ENCODE results near the gene MT1F. TPM values are rescaled to one million over a fixed set of nuclear protein-coding genes. Genes with fewer than 3 reads are reported as not detected.
"Not testable (repeated sequence)": the region's sequence is repeated elsewhere in the genome, so short reads cannot be mapped to it uniquely, and the experiment has no call there.

The MT1F gene
- 2.3 TPM for polyA plus RNA-seq (2013, experiment 1 of 2; ENCODE audit: insufficient read length)
- 1.8 TPM for polyA plus RNA-seq (2013, experiment 2 of 2; ENCODE audit: insufficient read length)

DNA sequence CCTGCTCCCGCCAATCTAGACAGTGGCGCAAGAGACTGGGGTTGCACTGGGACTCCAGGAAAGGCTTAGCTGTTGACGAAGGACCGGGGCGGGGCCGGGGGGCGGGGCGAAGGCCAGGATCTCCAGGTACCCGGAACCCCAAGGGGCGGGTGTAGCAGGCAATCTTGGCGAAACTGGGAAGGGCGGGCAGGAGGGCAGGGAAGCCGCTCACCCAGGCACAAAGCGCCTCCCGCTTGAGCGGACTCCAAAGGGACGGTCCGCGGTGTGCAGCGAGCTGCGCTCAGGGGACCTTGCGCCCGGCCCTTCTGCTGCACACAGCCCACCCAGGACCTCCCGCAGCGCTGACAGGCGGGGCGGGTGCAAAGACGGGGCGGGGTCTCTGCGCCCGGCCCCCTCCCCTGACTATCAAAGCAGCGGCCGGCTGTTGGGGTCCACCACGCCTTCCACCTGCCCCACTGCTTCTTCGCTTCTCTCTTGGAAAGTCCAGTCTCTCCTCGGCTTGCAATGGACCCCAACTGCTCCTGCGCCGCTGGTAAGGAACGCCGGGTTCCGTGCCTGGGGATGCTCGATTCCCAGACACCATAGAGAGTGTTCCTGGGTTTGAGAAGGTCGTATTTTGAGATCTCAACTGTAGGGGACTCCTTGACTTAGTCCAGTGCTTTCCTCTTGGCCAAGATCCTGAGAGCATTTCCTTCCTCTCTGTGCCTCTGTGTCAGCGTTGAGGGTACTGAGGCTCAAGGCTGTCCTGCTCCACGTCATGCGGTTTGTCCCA lies at the start of gene MT1F:
Gene MT1F, plus strand, starts transcription at position 405 of the 772 bp plus-strand sequence. Its CDS starts 100 bp downstream, at position 505.
- DNase-seq = peak; percentile 18

DNA sequence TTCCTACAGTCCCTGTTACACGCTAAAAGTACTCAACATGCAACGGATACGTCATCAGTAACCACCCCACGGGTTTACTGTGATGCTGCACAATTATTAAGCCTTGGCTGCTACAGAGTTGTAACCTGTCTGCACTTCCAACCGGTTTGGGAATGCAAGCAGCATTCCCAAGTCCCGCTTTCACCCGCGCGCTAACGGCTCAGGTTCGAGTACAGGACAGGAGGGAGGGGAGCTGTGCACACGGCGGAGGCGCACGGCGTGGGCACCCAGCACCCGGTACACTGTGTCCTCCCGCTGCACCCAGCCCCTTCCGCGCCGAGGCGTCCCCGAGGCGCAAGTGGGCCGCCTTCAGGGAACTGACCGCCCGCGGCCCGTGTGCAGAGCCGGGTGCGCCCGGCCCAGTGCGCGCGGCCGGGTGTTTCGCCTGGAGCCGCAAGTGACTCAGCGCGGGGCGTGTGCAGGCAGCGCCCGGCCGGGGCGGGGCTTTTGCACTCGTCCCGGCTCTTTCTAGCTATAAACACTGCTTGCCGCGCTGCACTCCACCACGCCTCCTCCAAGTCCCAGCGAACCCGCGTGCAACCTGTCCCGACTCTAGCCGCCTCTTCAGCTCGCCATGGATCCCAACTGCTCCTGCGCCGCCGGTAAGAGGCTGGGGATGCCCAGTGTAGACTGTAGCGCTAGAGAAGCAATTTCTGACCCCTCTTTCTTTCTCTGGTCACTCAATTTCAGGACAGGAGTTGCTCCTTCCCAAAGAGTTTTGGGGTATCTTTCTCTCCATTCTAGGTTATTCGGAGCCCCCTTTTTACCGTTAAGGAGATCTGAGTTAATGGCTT lies 49.5 kb upstream of the MT1F start, which contains the start of gene MT2A:
Gene MT2A, plus strand, starts transcription at position 542 of the 833 bp plus-strand sequence. Its CDS starts 72 bp downstream, at position 614.
- DNase-seq = peak; percentile 96

DNA sequence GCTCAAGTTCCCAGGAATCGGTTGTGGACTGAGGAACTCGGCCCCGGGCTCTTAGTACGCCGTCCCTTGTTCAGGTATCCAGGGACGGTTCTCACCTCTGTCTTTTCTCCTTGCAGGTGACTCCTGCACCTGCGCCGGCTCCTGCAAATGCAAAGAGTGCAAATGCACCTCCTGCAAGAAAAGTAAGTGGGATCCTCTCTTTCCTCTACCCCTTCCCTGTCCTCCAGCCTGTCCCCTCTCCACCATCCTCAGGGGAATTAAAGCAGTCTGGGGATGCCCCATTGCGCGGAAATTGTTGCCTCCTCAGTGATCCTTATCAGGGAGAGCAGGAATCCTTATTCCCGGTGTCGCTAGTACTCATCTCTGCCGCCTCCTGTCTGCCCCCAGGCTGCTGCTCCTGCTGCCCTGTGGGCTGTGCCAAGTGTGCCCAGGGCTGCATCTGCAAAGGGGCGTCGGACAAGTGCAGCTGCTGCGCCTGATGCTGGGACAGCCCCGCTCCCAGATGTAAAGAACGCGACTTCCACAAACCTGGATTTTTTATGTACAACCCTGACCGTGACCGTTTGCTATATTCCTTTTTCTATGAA lies 48.8 kb upstream of the MT1F start:
- DNase-seq = no peak

DNA sequence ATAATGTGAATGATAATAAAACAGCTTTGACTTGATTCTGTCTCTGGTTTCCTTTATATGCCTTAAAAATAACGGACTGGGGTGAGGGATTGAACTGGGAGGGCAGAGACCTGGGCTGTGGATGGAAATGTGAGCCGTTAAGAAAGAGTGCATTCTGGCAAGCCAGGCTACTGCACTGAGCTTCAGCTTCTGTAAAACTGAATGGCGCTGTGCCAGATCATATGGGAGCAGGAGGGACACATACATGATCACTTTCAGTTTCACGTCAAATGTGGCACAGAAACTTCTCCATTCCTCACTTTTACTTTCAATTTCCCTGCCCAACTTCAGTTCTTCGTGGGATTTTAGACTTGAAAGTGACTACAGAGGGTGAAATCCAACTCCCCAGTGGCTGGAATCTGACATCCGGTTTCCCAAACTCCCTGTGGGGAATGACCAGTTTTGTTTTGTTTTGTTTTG lies 48.3 kb upstream of the MT1F start:
- peak; percentile 89 for DNase-seq

DNA sequence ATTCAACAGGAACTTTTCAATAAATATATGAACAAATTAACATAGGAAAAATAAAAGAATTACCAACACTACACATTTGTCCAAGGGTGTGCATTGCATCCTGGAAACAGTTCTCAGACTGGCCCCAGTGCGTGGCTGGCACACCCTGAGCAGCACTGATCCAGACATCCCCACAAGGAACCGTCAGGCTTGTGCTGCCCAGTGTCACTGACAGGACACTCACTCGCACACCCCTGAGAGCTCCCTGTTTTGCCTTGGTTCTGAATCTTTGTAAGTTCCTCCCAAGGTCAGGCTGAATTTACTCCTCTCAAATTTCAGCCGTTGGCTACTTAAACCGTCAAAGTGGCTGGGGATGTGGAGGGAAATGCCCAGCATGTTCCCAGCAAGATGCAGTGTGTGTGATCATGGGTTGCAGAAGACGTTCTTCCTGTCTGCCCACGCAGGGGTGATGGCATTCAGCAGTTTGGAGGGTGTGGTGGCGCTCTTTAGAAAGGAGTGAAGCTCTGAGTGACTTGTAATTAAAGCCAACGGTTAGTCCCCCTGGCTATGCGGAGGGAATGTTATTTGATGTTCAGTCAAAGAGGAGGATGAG lies 47.6 kb upstream of the MT1F start:
- peak; percentile 63 for DNase-seq

DNA sequence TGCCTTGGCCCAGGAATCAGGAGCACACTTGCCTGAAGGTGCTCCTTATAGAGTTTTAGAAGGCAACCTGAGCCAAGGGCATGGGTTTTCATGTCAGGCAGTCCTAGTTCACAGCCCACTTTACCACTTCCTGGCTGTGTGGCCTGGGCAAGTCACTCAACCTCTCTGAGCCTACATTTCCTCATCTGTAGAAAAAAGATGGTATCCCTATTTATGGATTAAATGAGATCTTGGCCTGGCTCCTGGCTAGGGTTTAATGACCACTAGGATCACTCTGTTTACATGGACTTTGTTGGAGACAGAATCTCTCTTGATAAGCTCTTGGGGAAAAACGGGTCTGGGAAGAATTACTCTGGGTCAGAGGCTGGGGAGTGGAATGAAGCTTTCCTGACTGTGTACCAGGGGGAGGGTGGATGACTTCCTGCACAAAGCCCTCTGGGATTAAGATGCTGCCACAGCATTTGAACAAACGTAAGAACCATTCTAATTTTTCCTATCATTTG lies 47.1 kb upstream of the MT1F start:
- peak; percentile 23 for DNase-seq

DNA sequence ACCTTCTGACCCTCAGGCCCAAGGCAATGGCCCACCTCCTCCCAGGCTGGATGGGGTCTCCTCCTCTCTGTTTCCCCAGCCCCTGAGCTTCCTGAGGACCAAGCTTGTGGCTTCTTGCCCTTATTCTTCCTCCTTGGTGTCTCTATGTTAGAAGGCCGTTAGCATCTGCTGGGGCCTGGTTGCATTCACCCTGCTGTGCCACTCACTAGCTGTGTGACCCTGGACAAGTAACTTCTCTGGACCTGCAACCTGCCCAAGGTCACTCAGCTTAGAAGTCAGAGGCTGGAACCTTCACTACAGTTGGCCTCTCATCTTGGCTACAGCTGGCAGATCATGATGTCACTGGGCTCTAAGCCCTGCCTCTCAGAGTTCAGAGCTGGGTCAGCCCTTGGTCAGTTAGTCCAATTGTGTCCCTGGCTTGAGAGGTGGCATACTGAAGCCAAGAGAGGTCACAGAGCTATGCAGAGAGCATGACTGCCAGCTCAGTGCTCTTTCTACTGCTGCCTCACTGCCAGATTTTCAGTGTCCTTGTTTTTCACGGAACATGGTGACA lies 46.4 kb upstream of the MT1F start:
- no peak for DNase-seq

DNA sequence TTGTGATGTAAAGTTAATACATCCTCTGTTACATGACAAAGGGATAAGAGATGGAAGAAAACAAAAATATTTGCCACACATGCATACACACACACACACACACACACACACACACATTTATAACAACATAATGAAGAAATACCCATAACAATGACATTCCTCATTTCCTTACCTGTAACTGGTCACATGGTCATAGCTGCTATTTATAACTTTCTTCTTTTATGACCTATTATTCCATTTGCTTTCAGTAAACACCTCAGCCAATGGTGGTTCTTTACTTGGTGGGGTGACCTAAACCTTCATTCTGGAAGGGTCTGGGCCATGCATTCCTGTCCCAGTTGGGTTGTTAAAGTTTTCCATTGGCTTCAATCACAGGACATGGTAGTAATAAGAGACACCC lies 44.1 kb upstream of the MT1F start:
- no peak for DNase-seq

DNA sequence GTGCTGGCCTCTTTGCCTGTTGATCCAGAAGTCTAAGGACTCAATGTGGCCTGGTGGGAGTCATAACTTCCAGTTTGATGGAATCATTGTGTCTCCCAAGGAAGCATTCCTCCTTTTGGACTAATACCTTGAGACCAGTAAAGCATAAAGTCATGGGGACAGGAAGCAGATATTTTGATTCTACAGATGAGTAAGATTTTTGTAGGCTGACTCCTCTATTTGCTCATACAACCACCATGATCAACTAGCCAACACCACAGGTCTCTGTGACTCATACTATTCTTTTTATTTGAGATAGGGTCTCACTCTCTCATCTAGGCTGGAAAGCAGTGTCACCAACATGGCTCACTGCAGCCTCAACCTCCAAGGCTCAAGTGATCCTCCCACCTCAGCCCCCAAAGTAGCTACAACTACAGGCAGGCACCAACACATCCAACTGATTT lies 43.2 kb upstream of the MT1F start:
- peak; percentile 75 for DNase-seq

DNA sequence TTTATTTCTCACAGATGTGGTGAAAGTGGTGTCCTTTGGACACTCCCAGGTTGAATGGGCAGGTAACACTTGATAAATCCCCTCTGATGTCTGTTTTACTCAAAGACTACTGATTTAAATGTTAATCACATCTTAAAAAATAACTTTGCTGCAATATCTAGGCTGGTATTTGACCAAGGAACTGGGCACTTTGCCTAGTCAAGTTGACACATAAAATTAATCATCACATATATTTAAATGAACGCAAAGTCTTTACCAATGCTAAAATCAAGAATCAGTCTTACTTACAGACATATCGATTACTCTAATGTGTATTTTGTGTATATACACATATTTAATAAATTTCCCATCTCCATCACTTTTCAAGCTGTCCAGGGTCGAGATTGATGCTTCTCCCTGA lies 42.4 kb upstream of the MT1F start:
- DNase-seq = peak; percentile 54

DNA sequence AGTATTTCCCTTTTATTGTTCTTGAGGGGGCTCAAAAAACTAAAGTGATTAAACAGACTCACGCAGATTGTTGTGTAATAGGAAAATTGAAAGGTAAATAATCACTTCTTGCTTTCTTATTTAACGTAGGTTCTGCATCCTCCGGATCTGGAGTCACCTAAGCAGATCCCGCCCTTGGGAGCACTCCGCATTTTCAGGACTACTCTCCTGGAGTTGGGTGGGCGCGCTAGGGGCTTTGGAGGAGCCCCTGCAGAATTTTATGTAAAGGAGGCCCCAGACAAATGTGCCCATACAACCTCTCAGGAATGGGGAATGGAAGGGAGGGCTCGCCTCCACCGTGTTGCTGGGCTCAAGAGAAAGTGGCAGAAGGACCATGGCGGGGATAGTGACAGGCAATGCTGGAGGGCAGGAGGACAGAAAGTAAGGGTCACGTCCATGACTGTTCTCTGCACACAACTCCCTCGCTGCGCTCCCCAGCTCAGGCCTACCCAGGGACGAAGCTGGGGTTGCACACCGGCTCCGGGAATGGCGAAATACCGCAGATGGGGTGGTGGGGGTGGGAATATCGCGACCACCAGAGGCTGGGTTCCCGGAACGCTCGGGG lies 41.0 kb upstream of the MT1F start:
- no peak for DNase-seq

DNA sequence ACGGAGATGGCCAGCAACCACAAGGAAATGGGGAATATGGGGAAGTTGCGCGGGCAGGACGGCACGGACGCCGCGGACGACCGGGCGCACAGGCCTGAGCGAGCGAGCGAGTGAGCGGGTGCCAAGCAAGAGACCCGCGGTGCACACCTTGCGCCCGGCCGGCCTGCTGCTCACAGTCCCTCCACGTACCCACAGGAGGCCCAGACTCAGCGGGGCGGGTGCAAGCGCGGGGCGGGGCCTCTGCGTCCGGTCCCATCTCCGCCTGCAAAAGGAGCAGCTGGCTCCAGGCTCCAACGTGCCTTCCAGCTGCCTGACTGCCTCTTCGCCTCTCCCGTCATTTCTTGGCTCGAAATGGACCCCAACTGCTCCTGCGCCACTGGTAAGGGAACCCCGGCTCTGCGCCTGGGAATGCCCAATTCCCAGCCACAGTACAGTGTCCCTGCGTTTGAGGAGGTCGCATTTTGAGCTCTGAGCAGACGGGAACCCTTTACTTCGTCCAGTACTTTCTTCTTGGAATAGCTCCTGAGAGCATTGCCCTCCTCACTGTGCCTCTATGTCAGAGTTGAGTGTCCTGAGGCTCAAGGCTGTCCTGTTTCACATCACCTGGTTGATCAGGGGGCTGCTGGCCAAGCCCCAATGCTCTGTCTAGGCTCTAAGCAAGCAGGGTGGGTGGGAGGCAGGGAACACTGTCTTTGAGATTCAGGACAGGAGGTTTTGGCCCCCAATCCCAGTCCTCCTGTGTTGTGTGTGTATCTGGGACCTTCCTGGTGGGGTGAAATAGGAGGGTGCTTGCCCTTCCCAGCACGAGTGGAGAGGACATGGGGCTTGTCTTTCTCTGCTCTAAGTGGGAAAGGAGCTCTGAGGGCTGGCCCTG lies 40.3 kb upstream of the MT1F start:
- DNase-seq = peak; percentile 40

DNA sequence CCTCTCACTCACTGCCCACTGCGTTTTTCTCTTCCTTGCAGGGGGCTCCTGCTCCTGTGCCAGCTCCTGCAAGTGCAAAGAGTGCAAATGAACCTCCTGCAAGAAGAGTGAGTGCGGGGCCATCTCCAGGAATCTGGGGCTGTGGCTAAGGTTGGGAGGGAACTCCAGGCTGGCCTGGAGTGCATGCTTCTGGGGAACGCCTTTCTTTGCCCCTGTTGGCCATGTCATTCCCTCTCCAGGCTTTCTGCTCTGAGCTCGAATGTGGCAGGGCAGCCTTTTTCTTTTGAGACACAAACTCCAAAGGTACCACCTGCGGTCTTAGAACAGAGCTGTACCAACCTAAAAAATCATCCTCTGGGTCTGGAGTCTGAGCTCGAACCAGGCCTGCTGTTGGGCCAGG lies 39.6 kb upstream of the MT1F start:
- DNase-seq = no peak

DNA sequence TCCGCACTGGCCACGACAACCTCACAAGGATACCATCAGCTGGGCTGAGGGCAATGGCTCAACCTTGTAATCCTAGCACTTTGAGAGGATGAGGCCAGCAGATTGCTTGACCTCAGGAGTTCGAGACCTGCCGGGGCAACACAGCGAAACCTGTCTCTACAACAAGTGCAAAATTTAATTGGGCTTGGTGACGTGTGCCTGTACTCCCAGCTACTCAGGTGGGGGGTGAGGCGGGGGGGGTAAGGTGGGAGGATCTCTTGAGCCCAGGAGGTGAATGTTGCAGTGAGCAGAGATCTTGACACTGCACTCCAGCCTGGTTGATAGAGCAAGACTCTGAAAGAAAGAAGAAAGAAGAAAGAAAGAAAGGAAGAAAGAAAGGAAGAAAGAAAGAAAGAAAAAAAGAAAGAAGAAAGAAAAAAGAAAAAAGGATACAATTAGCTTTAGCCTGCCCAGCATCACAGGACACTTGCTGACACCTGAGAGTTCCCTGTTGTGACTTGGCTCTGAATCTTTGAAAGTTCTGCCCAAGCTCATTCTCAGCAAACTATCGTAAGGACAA lies 37.3 kb upstream of the MT1F start:
- DNase-seq = no peak

DNA sequence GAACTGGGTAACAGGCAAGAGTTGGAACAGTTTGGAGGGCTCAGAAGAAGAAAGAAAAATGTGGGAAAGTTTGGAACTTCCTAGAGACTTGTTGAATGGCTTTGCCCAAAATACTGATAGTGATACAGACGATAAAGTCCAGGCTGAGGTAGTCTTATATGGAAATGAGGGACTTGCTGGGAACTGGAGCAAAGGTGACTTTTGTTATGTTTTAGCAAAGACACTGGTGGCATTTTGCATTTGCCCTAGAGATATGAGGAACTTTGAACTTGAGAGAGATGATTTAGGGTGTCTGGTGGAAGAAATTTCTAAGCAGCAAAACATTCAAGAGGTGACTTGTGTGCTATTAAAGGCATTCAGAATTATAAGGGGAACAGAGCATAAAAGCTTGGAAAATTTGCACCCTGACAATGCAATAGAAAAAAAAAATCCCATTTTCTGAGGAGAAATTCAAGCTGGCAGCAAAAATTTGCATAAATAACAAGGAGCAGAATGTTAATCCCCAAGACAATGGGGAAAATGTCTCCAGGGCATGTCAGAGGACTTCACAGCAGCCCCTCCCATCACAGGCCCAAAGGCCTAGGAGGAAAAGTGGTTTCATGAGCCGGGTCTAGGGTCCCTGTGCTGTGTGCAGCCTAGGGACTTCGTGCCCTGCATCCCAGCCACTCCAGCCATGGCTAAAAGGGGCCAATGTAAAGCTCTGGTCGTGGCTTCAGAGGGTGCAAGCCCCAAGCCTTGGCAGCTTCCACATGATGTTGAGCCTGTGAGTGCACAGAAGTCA lies 35.9 kb upstream of the MT1F start:
- not testable (repeated sequence) for DNase-seq

DNA sequence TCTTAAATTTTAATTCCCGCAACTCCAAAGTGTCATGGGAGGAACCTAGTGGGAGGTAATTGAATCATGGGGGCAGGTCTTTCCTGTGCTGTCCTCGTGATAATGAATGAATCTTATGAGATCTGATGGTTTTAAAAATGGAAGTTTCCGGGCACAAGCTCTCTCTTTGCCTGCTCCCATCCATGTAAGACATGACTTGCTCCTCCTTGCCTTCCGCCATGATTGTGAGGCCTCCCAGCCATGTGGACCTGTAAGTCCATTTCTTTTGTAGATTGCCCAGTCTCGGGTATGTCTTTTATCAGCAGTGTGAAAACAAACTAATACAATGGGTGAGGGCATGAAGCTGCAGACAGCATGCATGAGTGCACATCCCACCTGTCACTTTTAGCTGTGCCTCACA lies 34.6 kb upstream of the MT1F start:
- not testable (repeated sequence) for DNase-seq

DNA sequence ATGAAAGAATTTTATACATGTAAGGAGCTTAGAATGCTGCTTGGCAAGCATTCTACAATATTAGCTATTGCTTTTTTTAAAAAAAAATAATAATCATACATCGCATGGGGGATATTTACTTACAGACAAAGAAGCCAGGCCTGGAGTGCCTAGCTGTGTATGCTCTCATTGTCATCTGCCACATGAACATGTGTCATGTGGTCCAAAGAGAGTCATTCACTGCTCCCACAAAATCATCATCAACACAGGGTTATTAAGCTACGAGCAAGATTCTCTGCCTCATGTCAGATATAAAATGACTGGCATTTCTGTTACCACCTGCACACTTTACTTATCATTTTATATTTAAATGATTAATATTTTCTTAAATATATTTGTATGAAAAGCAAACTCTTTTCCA lies 34.1 kb upstream of the MT1F start:
- no peak for DNase-seq

DNA sequence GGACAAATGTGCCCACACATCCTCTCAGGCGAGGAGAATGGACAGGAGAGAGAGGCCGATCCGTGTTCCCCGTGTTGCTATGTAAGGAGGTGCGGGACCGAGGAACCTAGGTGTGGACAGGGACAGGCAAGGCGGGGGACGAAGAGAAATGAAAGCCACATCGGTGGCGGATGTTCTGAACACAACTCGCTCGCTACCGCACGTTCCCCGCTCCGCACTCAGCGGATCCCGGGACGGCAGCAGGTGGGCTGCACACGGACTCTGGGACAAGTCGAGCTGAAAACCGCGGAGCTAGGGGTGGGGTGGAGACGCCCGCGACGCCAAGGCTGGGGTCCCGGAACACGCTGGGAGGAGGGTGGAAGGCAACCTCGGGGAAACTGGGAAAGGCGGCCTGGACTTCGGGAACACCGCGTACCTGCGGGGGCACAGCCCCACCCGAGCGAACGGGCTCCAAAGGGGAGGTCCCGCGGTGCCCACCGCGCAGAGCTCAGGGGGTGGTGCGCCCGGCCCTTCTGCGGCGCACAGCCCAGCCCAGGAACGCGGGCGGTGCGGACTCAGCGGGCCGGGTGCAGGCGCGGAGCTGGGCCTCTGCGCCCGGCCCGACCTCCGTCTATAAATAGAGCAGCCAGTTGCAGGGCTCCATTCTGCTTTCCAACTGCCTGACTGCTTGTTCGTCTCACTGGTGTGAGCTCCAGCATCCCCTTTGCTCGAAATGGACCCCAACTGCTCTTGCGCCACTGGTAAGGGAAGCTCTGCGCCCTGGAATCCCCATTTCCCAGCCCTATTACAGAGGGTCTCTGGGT lies 32.4 kb upstream of the MT1F start, which contains the start of gene MT1E:
Gene MT1E, plus strand, starts transcription at position 642 of the 803 bp plus-strand sequence. Its CDS starts 71 bp downstream, at position 713.
- peak; percentile 86 for DNase-seq
